GM19324 (cell line): ENCODE results near the gene EGFR.

Source experiments
- ATAC-seq: cut with Tn5 transposase; IDR thresholded peaks from one replicate; pipeline ENCODE4 v1.9.1; 2021; ENCODE audit warnings: mild to moderate bottlenecking, moderate library complexity; ENCODE audit not compliant: unreplicated experiment, low FRiP score

The EGFR gene

DNA sequence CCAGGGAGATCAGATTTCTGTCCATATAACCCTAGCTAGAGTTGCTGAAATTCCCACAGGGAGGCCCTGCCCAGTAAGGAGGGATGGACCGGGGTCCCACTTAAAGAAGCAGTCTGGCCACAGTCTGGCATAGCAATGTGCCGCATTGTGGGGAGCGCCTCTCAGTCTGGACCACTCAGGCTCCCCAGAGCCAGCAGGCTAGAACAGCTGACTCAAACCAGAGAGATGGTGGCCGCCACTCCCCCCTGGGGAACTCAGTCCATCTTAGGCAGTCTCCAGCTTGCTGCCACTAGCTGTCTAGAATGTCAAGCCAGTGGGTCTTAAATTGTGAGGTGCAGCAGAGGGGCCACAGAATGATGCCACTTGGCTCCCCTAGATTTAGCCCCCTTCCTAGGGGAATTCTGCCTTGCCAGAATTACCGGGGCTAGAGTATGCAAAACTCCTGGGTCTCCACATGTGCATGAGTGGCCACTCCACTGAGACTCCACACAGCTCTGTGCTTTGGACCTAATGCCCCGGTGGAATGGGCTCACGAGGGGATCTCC, 213.0 kb downstream of the EGFR start:
- no peak for ATAC-seq

DNA sequence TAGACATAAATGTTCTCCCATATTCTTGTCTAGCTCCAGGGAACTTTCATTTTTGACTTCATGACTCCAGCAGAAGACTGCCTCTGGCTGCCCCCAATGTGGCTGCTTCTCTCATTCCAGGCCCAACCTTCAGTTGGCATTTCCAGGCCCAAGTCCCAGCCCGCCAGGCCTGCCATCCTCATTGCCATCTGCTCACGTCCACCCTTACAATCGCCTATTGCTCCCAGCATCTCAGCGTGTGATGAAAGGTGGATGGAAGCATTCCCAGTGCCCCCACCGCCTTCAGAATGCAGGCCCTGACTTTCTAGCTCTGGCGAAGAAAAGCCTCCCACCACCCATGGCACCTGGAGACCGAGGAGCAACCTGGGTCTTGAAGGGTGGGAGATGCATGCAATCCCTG, 214.2 kb downstream of the EGFR start:
- no peak for ATAC-seq

DNA sequence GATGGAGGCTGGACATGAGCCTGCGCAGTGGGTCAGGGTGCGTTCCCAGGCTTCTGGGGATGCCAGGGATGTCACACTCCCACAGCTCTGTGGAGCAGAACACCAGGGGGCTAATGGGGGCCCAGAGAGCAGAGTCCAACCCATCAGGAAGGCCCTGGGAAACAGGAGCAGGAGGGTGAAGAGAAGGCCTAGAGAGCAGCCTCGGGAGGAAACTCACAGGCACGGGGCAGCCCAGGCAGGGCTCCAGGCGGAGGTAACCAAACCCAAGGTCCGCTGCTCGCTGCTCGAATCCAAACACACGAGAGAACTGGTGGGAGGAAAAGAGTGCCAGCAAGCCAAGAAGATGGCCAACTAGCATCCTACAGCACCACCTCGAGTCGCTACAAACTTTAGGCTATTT, 215.6 kb downstream of the EGFR start:
- ATAC-seq = no peak

DNA sequence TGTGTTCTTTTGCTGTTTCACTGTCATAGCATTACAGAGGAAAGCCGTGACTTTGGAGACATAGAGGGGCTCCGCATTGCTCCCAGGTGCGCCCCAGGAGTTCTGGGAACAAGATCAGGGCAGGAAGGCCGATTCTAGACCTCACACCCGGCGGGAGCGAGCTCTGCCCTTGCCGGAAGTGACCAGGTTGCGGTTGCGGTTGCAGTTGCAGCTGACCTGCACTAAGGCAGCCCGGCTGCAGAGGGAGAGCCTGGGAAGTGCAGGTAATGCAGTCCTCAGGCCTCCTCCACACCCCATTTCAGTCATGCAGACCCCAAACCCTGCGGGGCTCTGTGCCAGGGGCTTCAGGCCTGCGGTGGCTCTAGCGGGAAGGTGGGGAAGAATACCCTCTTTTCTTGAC, 216.3 kb downstream of the EGFR start:
- ATAC-seq = no peak

DNA sequence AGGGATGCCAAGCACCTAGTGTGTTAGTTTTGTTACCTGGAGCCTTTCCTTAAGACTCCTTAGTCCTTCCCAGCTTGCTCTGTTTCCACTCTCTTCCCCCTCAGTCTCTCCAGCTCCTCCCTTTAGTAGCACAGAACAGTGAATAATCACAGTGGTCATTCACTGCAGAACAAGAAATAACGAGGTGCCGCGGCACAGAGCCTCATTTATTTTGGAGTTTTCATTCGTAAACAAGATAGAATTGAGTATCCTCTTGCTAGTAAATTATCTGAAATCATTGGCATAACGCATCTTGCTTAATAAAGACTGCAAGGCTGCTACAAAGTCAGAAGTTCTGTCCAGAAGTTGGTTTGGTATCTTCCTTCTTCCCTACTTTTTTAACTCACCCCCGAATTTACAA, 217.0 kb downstream of the EGFR start:
- no peak for ATAC-seq

DNA sequence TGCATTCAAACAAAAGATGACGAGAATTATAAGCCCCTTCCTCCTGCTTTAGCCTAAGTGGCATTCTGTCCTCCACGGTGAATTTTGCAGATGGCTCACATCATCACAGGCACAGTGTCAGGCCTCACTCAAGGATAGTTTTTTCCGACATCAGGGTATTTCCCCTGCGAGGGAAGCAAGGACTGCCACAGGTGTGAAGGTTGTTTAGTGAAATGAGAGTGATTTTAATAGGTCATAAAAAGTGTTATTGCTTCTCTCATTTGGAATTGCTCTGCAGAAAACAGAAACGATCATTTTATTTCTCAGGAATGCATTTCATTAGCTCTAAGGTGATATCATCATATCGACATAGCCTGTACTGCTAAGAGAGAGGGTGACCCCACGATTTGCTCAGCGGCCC, 217.7 kb downstream of the EGFR start:
- no peak for ATAC-seq

DNA sequence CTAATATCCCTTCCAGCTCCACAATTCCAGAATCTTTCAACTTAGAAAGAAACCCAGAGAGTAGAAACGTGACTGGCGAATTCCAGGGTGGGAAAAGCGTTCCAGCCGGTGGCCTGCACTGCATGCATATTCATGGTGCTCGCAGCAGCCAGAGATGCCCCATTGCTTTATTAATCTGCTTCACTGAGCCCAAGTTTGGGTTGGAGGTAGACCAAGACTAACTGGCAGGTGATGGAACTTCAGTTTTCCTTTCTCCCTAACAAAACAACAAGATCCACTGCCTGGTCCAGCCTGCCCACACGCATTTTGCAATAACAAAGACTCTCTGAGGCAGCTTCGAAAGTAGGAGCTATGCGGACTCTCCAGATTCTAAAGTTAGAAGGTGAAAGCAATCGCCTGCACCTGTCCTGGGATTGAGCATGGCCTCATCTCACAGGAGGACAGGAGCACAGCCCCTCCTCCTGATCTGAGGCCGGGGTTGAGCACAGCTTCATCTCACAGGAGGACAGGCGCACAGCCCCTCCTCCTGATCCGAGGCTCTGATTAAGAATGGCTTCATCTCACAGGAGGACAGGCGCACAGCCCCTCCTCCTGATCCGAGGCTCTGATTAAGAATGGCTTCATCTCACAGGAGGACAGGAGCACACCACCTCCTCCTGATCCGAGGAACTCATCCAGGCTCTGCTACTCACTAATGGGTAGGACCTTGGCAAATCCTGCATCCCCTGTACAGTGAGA, 218.5 kb downstream of the EGFR start:
- no peak for ATAC-seq

DNA sequence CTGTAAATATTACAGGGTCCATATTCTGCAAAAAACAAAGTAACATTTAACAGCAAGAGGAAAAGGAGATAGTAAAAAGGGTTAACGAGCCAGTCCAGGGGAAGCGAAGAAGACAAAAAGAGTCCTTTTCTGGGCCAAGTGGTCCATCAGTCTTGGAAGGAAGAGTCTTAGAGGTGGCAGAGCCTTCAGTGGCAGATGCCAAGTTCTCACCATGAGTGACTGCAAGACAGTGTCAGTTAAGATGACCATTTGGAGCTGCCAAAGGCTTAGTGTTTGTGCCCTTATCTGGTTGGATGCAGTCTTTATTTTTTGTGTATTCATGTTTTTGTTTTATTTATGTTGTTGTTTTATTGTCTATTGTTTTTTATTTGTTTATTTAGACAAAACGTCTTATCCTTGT, 220.6 kb downstream of the EGFR start:
- ATAC-seq = no peak

DNA sequence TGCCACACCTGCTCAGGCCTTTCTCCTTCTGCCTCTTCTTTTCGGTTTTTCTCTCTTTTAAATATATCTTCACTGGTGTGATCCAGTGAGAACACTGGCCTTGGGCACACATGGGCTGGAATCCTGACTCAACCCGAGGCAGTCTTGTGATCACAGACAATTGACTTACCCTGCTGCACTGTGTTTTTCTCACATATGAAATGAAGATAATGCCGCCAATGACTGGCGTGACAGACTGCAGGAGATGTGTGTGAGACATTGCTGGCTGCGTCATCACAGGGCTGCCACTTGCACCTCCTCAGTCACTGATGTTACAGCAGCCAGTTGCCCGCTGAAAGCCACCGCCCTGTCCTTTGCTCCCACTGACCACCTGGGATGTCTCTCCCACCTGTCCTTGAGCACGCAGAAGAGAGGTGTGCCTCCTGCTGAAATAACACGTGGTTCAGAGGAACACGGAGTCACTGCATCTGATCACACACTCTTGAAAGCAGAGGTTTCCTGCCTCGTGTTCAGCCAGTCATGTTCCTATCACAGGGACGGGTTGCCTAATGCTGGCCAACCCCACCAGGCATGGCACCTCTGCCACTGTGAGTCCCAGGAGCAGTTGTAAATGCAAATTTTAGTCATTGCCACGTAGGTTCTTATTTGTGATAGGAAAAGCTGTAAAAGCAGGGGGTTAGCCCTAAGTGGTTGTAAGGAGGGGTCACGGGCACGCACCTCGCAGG, 221.8 kb downstream of the EGFR start:
- no peak for ATAC-seq

DNA sequence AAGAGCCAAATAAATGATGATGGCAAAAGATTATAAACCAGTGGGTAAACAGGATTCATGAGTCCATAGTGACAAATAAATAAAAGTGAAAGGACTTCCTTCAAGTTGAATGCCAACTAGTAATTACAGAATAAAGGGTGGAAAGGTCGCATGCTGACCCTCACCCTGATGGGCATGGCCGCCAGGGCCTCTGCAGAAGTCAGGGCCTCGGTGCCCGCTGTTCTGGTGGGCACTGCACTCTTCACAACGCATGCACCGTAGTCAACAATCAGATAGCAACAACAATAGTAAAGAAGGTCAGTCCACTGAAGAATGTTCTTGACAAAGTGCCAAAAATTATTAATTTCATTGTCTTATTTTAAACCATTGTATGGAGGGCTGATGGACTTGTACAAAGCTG, 223.1 kb downstream of the EGFR start:
- ATAC-seq = no peak

DNA sequence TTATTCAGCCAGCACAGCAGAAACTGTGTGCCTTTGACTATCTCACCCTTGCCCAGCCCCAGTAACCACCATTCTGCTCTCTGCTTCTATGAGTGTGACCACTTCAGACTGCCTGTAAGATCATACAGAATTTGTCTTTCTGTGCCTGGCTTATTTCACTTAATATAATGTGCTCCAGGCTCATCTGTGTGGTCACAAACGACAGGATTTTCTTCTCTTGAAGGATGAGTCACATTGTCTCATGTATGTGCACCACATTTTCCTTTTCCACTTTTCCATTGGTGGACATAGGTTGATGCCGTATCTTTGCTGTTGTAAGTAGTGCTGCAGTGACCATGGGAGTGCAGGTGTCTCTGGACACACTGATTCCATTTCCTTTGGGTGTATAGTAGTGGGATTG, 223.8 kb downstream of the EGFR start:
- ATAC-seq = no peak

DNA sequence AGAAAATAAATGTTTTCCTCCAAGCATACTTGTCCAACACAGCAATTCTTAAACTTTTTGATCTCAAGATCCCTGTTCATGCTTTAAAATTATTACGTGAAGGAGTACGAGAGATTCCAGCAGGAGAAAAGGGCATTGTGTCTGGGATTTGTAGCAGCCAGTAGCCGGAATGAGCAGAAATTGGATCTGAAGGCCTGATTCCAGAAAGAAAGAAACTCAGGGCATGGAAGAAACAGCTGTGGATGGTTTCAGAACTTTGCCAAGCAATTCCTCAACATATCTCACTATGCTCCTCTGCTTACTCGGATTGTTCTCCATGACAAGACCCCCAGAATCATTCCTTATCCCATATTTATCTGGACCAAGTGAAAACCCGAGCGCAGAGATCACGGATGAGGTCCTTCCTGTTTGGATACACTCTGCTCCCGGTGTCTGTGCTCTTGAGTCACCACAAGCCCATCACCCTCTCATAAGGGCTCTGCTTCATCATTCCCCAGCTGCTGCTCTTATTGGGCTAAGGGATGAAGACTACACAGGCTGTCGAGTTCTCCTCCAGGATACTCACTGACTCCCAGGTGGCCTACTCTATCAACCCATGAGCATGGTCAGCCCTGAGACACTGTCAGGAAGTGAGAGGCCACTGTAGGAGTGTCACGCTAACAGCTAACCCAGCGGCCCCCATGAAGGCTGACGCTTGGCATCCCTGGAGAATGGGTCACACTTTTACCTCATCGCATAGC, 225.4 kb downstream of the EGFR start:
- no peak for ATAC-seq

DNA sequence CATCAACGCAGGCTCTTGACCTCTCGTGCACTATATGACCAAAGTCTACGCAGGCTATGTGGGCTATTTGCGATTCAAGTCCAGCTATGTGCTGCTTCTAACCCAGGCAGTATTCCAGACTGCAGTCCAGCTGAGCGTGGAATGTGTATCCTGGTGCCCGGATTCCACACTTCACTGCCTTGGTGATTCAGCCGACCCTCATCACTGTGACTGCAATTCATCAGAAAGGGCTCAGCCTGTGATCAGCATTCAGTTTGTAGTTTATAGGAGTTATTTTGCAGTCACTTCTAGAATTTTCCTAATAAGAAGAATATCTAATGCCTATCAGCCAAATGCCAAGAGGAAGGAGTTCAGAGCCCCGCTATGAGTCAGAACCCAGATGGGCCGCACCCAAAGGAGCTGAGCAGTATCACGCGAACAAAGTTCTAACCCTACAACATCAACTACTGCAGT, 226.5 kb downstream of the EGFR start:
- ATAC-seq = no peak

DNA sequence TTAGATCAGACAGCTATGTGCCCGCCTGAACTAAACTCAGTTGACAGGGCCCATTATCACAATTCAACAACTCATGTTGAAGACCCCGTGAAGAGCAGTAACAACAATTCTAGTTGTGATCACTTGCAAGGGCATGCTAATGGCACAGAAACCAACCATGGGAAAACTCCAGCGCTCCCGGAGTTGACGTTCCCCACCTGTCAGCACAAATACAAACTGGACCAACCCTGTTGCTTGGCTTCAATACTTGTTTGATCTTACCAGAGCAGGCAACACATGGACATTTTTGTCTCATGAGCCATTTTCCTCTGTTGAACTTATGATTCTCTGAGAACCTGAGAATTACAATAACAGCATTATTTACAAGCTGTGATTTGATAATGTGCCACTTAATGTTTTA, 227.4 kb downstream of the EGFR start:
- ATAC-seq = no peak

DNA sequence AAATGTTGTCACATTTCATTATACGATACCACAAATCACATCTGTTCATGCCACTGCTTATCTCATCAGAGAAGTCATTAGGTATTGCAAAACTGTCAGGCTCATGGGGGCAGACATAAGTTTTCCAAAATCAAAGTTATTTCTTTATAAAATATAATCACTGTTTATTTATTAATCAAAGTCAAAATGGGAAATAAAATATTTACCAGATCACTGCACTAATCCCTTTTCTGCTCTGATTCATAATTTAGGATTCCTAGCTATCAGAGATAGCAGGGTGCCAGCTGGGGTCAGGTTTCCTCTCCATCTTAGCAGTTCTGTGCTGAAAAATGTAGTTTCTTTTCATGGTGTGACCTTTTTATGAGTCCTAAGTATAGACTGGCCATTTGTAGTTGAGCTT, 228.6 kb downstream of the EGFR start:
- ATAC-seq = no peak

DNA sequence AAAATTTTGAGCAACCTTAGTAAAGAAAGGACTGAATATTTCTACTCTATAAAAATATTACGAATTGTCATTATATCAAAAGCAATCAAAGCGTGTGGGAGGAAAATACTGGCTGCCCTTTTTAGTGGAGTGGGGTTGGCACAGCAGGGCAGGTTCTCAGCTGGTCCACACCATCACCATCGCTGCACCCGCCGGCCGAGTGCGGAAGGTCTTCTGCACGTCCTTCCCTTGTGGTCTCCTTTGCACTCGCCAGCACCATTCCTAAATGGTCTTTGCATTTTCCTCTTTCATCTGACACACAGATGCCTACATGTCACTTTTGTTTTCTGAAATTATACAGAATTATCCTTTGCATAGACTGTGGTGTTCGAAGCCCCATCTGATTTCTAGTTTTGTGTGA, 229.7 kb downstream of the EGFR start:
- ATAC-seq = no peak

DNA sequence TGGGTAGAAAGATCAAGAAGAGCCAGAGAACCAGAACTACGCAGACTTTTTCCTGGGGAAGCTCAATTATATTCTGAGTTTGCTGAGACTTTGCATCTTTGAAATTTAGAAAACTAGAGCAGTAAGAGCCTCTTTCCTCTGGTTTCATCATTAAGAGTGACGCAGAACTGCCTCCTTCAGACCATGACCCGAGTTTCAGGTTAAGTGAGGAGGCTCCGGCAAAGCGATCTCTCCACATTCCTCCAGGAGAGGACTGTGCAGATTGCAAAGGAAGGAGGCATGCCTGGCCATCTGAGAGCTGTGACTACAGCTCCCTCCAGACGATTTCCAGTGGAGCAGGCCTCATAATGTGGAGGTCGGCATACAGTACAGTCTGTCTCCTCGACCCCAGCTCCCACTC, 230.5 kb downstream of the EGFR start:
- ATAC-seq = no peak

DNA sequence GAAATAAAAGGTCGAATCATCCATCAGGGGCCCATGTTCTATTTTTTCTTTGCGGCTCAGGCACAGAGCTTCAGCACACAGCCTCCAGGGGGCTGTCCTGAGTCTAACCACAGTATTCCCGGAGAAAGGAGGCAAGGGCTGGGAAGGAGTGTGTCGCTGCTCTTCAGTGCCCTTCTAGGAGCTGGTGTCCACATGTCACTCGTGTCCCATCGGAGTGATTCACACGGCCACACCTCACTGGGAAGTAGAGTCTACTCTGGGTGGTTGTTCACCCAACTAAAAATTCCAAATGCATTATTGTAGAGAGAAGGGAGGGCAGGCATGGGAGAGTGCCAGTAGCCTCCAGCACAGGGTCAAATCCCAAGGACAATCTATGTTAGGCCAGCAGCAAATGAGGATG, 231.5 kb downstream of the EGFR start:
- no peak for ATAC-seq

DNA sequence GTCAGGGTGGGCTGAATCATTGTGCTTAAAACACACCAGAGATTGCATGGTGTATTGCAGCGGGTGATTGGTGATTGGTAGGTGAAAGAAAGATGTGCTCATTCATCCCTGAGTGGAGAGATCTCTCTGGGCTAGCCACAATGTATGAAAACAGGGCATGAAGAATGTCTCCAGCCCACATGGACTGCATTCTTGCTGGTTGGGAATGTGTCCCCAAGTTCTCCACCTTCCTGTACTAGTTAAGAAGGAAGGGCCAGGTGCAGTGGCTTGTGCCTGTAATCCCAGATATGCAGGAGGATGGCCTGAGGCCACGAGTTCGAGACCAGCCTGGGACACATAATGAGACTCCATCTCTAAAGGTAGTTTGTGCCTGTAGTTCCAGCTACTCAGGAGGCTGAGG, 232.5 kb downstream of the EGFR start:
- ATAC-seq = no peak

DNA sequence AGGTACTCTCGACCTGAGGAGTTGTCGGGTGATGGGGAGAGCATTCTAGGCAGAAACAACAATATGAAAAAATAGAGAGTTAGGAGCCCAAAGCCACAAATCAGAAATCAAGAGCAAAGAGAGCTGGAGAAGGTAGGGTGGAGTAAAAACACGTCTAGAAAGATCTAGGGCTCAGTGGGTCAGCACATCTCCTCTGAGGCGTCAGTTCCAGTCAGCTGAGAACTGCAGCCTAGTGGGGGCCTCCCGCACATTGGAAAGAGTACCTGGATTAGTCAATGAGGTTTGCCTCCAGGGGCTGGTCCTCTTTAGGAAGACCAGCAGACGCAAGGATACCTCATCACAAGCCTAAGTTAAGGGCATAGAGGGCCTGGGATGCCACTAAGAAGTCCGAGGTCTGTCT, 233.1 kb downstream of the EGFR start:
- ATAC-seq = no peak

DNA sequence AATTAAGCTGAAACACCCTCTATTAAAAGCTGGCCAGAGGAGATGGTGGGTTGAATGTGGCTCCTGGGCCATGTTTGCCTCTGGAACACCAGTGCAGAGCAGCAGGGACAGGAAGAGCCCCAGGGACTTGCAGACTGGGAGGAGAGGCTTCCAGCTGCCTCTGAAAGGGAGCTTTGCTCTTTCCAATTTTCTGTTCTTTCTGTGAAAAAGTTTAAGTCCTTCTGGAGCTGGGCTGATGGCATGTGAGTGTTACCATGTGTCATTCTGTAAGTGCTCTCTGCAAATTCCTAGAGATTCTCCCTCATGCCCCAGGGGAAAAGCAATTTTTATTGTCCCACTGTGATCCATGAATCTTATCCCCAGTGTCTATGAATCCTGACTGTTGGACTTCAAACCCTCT, 233.6 kb downstream of the EGFR start:
- ATAC-seq = no peak
